Gastrocnemius medialis (tissue), 4 donors: ENCODE data around the gene TEX19.

Experiments used
- CTCF ChIP-seq, 5 experiments: fragments of 450-650 bp in 3 of 5; fragments of 200-600 bp in 2 of 5; sonication (generic) in 2 of 5; IDR thresholded peaks in 4 of 5; conservative IDR thresholded peaks in 1 of 5; 1 replicate in 4 of 5; 2 replicates in 1 of 5; pipeline ENCODE4 v1.5.1; 2016 to 2019; ENCODE audit warnings: antibody characterized with exemption in 5 of 5, mild to moderate bottlenecking in 3 of 5, moderate library complexity in 3 of 5
- POLR2A ChIP-seq, 2 donors: fragments of 450-650 bp; IDR thresholded peaks; one replicate each; pipeline ENCODE4 v1.6.1; 2017; ENCODE audit warnings: antibody characterized with exemption in 2 of 2, mild to moderate bottlenecking in 2 of 2, moderate library complexity in 2 of 2

GRCh38 chr17:82397449-82398335 lies 38.6 kb downstream of the TEX19 start:
- TF ChIP-seq CTCF (IDR thresholded peaks at IDR 0.05 in 4 of 5, conservative IDR thresholded peaks at IDR 0.05 in 1 of 5) (no peak), POLR2A (IDR thresholded peaks at IDR 0.05) (no peak)
